ENCODE measurements around the gene SYNPR.

The SYNPR gene

DNA sequence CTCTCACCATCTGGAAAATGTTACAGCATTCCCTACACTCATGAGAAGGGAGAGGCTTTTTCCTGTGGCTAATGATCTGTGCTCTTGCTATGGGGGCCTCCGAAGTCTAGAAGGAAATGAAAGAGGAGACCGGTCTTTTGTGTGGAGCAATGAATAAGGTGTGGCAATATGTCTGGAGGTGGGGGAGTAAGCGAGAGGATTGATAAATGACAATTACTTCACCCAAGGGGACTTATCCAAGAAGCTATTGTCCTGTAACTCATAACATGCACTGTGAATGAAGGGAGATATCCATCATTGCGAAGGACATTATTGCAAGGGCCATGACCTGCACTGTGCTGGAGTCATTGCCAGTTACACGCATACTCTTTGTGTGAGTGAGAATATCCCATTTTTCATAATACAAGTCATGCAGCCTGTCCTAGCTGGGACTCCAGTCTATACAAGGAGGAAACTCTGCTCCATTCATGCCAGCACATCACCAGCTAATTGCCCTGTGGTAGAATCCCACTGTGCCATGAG lies 37.7 kb upstream of the SYNPR start:
- Histone ChIP-seq H3K56ac (ENCODE audit: low read length) (no peak overlapping the region), H2BK120ac (ENCODE audit: low read depth, low read length) (no peak overlapping the region), H3K27ac (ENCODE audit: low read depth, low read length) (no peak overlapping the region), H3K36me3 (ENCODE audit: control insufficient read depth, insufficient read depth, low read length) (no peaks in the 10 kb centered on the region), H3K4me2 (ENCODE audit: low read length) (no peak overlapping the region), H3K4me3 (ENCODE audit: low read length) (no peak overlapping the region), H3K79me2 (ENCODE audit: control insufficient read depth, insufficient read depth, low read length) (no peaks in the 10 kb centered on the region), H3K9ac (ENCODE audit: low read length) (no peak overlapping the region), H3K79me1 (ENCODE audit: low read length) (no peaks in the 10 kb centered on the region), H2BK5ac (ENCODE audit: low read length) (no peak overlapping the region), H3K27me3 (ENCODE audit: insufficient read depth, low read length, poor library complexity) (no peaks in the 10 kb centered on the region), H2AK5ac (ENCODE audit: low read length) (no peak overlapping the region), H2BK15ac (replicated peaks; ENCODE audit: low read depth) (no peak overlapping the region), H3K4ac (ENCODE audit: low read depth, low read length) (no peak overlapping the region), H3K18ac (ENCODE audit: low read length) (no peak overlapping the region), H4K5ac (ENCODE audit: low read length) (no peak overlapping the region), H4K8ac (ENCODE audit: low read depth, low read length) (no peak overlapping the region), H3K23ac (ENCODE audit: low read length) (no peak overlapping the region), H3K4me1 (ENCODE audit: control insufficient read depth, low read depth, low read length) (no peaks in the 10 kb centered on the region)
- no peak for DNase-seq
- WGBS (ENCODE audit: extremely low coverage, insufficient coverage, low lambda C conversion rate): no CpG with 5 or more reads among the region's 5 CpGs

DNA sequence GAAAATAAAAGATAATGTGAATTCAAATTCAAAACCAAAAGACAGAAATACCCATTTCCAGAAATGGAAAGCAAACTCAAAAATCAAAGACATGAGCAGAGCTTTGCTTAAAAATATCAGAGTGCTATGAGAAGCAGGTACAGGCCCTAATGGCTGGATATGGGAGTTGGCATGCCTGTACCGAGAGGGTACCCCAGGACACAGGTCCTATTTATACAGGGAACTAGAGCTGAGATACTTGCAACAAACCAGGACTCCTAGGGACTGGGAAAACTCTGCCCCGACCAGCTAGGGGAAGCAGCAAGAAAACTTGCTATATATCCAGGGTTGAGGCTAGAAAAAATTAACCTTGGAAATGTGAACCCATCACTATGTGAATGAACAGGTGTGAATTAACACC lies 36.0 kb upstream of the SYNPR start:
- H2BK5ac ChIP-seq (ENCODE audit: low read length): no peak overlapping the region
- no CpG with 5 or more reads among the region's 2 CpGs for WGBS (ENCODE audit: extremely low coverage, insufficient coverage, low lambda C conversion rate)

GRCh38 chr3:63244486-63244885 lies 33.6 kb upstream of the SYNPR start:
- Histone ChIP-seq H3K79me1 (ENCODE audit: low read length) (no peaks in the 10 kb centered on the region), H2BK5ac (ENCODE audit: low read length) (no peak overlapping the region), H3K27me3 (ENCODE audit: insufficient read depth, low read length, poor library complexity) (no peaks in the 10 kb centered on the region), H2BK120ac (ENCODE audit: low read depth, low read length) (no peak overlapping the region), H3K4me1 (ENCODE audit: control insufficient read depth, low read depth, low read length) (no peaks in the 10 kb centered on the region), H3K79me2 (ENCODE audit: control insufficient read depth, insufficient read depth, low read length) (no peaks in the 10 kb centered on the region), H3K4ac (ENCODE audit: low read depth, low read length) (no peak overlapping the region), H2AK5ac (ENCODE audit: low read length) (no peak overlapping the region), H4K5ac (ENCODE audit: low read length) (no peak overlapping the region), H3K4me2 (ENCODE audit: low read length) (no peak overlapping the region), H3K4me3 (ENCODE audit: low read length) (no peak overlapping the region), H3K18ac (ENCODE audit: low read length) (no peak overlapping the region), H3K23ac (ENCODE audit: low read length) (no peak overlapping the region), H3K56ac (ENCODE audit: low read length) (no peak overlapping the region), H3K27ac (ENCODE audit: low read depth, low read length) (no peak overlapping the region), H3K9ac (ENCODE audit: low read length) (no peak overlapping the region), H4K8ac (ENCODE audit: low read depth, low read length) (no peak overlapping the region), H2BK15ac (replicated peaks; ENCODE audit: low read depth) (no peak overlapping the region), H3K36me3 (ENCODE audit: control insufficient read depth, insufficient read depth, low read length) (no peaks in the 10 kb centered on the region)
- DNase-seq: no peak
- WGBS (ENCODE audit: extremely low coverage, insufficient coverage, low lambda C conversion rate): no CpG with 5 or more reads among the region's 3 CpGs

More for the DNA sequence above, 36.0 kb upstream of the SYNPR start:
- Histone ChIP-seq H3K36me3 (ENCODE audit: control insufficient read depth, insufficient read depth, low read length) (no peaks in the 10 kb centered on the region), H3K79me2 (ENCODE audit: control insufficient read depth, insufficient read depth, low read length) (no peaks in the 10 kb centered on the region), H3K4me2 (ENCODE audit: low read length) (no peak overlapping the region), H3K9ac (ENCODE audit: low read length) (no peak overlapping the region), H3K4me1 (ENCODE audit: control insufficient read depth, low read depth, low read length) (no peaks in the 10 kb centered on the region), H3K27me3 (ENCODE audit: insufficient read depth, low read length, poor library complexity) (no peaks in the 10 kb centered on the region), H4K5ac (ENCODE audit: low read length) (no peak overlapping the region), H3K4me3 (ENCODE audit: low read length) (no peak overlapping the region), H2BK15ac (replicated peaks; ENCODE audit: low read depth) (no peak overlapping the region), H2AK5ac (ENCODE audit: low read length) (no peak overlapping the region), H3K4ac (ENCODE audit: low read depth, low read length) (no peak overlapping the region), H2BK120ac (ENCODE audit: low read depth, low read length) (no peak overlapping the region), H3K23ac (ENCODE audit: low read length) (no peak overlapping the region), H3K56ac (ENCODE audit: low read length) (no peak overlapping the region), H3K79me1 (ENCODE audit: low read length) (no peaks in the 10 kb centered on the region), H4K8ac (ENCODE audit: low read depth, low read length) (no peak overlapping the region), H3K27ac (ENCODE audit: low read depth, low read length) (no peak overlapping the region), H3K18ac (ENCODE audit: low read length) (no peak overlapping the region)
- no peak for DNase-seq

- H3K27me3 ChIP-seq (ENCODE audit: insufficient read depth, low read length, poor library complexity): no peaks in the 10 kb centered on the region
- no peak overlapping the region for H2AK5ac ChIP-seq (ENCODE audit: low read length)
- no peak overlapping the region for H4K8ac ChIP-seq (ENCODE audit: low read depth, low read length)
- no peaks in the 10 kb centered on the region for H3K4me1 ChIP-seq (ENCODE audit: control insufficient read depth, low read depth, low read length)
- no peak overlapping the region for H3K4me3 ChIP-seq (ENCODE audit: low read length)
- H3K4ac ChIP-seq (ENCODE audit: low read depth, low read length): no peak overlapping the region
- no peak overlapping the region for H3K4me2 ChIP-seq (ENCODE audit: low read length)
- no peak overlapping the region for H3K56ac ChIP-seq (ENCODE audit: low read length)
- no peak overlapping the region for H3K23ac ChIP-seq (ENCODE audit: low read length)
- WGBS (ENCODE audit: extremely low coverage, insufficient coverage, low lambda C conversion rate): no CpG with 5 or more reads among the region's 1 CpG
- H3K18ac ChIP-seq (ENCODE audit: low read length): no peak overlapping the region
- H3K9ac ChIP-seq (ENCODE audit: low read length): no peak overlapping the region
- no peak overlapping the region for H2BK15ac ChIP-seq (replicated peaks; ENCODE audit: low read depth)
- H3K79me1 ChIP-seq (ENCODE audit: low read length): no peaks in the 10 kb centered on the region
- H3K79me2 ChIP-seq (ENCODE audit: control insufficient read depth, insufficient read depth, low read length): no peaks in the 10 kb centered on the region
- no peak overlapping the region for H3K27ac ChIP-seq (ENCODE audit: low read depth, low read length)
- no peak overlapping the region for H2BK120ac ChIP-seq (ENCODE audit: low read depth, low read length)
- H2BK5ac ChIP-seq (ENCODE audit: low read length): no peak overlapping the region
- DNase-seq: no peak
- no peaks in the 10 kb centered on the region for H3K36me3 ChIP-seq (ENCODE audit: control insufficient read depth, insufficient read depth, low read length)
- no peak overlapping the region for H4K5ac ChIP-seq (ENCODE audit: low read length)
Measured at GRCh38 chr3:63245726-63246241, 32.3 kb upstream of the SYNPR start.

GRCh38 chr3:63248015-63248414 lies 30.1 kb upstream of the SYNPR start:
- H2BK15ac ChIP-seq (replicated peaks; ENCODE audit: low read depth): no peak overlapping the region
- no CpG with 5 or more reads among the region's 2 CpGs for WGBS (ENCODE audit: extremely low coverage, insufficient coverage, low lambda C conversion rate)

DNA sequence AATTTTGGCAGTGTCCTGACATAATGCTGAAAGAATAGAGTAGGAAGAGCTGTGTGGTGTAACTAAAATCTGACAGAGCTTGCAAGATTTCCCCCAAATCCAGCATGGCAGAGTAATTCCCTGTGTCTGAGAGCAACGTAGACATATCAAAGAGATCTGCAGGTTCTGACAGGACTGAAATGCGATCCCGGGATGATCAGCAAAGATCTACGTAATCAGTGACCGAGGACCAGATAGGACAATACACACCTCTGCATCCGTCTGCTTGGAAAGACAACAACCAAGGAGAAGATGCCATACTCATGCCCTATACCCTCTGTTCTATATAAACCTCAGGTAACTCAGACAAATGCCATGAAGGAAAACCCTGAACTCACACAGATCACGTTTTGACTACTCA lies 26.6 kb upstream of the SYNPR start:
- Histone ChIP-seq H3K9ac (ENCODE audit: low read length) (no peak overlapping the region), H3K79me1 (ENCODE audit: low read length) (no peaks in the 10 kb centered on the region), H3K4me1 (ENCODE audit: control insufficient read depth, low read depth, low read length) (no peaks in the 10 kb centered on the region), H3K18ac (ENCODE audit: low read length) (no peak overlapping the region), H2BK15ac (replicated peaks; ENCODE audit: low read depth) (no peak overlapping the region), H3K23ac (ENCODE audit: low read length) (no peak overlapping the region), H2BK5ac (ENCODE audit: low read length) (no peak overlapping the region), H3K36me3 (ENCODE audit: control insufficient read depth, insufficient read depth, low read length) (no peaks in the 10 kb centered on the region), H3K27me3 (ENCODE audit: insufficient read depth, low read length, poor library complexity) (no peaks in the 10 kb centered on the region), H3K4me3 (ENCODE audit: low read length) (no peak overlapping the region), H3K79me2 (ENCODE audit: control insufficient read depth, insufficient read depth, low read length) (no peaks in the 10 kb centered on the region), H3K56ac (ENCODE audit: low read length) (no peak overlapping the region), H3K4me2 (ENCODE audit: low read length) (no peak overlapping the region), H4K8ac (ENCODE audit: low read depth, low read length) (no peak overlapping the region), H3K4ac (ENCODE audit: low read depth, low read length) (no peak overlapping the region), H3K27ac (ENCODE audit: low read depth, low read length) (no peak overlapping the region), H2BK120ac (ENCODE audit: low read depth, low read length) (no peak overlapping the region), H2AK5ac (ENCODE audit: low read length) (no peak overlapping the region), H4K5ac (ENCODE audit: low read length) (no peak overlapping the region)
- WGBS (ENCODE audit: extremely low coverage, insufficient coverage, low lambda C conversion rate): no CpG with 5 or more reads among the region's 7 CpGs
- DNase-seq: peak; percentile 31

More at GRCh38 chr3:63248015-63248414, 30.1 kb upstream of the SYNPR start:
- Histone ChIP-seq H4K8ac (ENCODE audit: low read depth, low read length) (no peak overlapping the region), H2BK120ac (ENCODE audit: low read depth, low read length) (no peak overlapping the region), H3K23ac (ENCODE audit: low read length) (no peak overlapping the region), H3K79me1 (ENCODE audit: low read length) (no peaks in the 10 kb centered on the region), H3K4me2 (ENCODE audit: low read length) (no peak overlapping the region), H3K79me2 (ENCODE audit: control insufficient read depth, insufficient read depth, low read length) (no peaks in the 10 kb centered on the region), H2BK5ac (ENCODE audit: low read length) (no peak overlapping the region), H3K27ac (ENCODE audit: low read depth, low read length) (no peak overlapping the region), H3K36me3 (ENCODE audit: control insufficient read depth, insufficient read depth, low read length) (no peaks in the 10 kb centered on the region), H3K4ac (ENCODE audit: low read depth, low read length) (no peak overlapping the region), H3K4me1 (ENCODE audit: control insufficient read depth, low read depth, low read length) (no peaks in the 10 kb centered on the region), H3K18ac (ENCODE audit: low read length) (no peak overlapping the region), H3K27me3 (ENCODE audit: insufficient read depth, low read length, poor library complexity) (no peaks in the 10 kb centered on the region), H4K5ac (ENCODE audit: low read length) (no peak overlapping the region), H3K9ac (ENCODE audit: low read length) (no peak overlapping the region), H2AK5ac (ENCODE audit: low read length) (no peak overlapping the region), H3K4me3 (ENCODE audit: low read length) (no peak overlapping the region), H3K56ac (ENCODE audit: low read length) (no peak overlapping the region)
- no peak for DNase-seq
